HG03378 (cell line): ENCODE results near the gene LARGE1.
"Not testable (repeated sequence)": the region's sequence is repeated elsewhere in the genome, so short reads cannot be mapped to it uniquely, and the experiment has no call there.

ENCODE experiments used
- ATAC-seq: cut with Tn5 transposase; IDR thresholded peaks from one replicate; pipeline ENCODE4 v1.9.1; 2021; ENCODE audit warnings: mild to moderate bottlenecking, moderate library complexity; ENCODE audit not compliant: unreplicated experiment

The LARGE1 gene

DNA sequence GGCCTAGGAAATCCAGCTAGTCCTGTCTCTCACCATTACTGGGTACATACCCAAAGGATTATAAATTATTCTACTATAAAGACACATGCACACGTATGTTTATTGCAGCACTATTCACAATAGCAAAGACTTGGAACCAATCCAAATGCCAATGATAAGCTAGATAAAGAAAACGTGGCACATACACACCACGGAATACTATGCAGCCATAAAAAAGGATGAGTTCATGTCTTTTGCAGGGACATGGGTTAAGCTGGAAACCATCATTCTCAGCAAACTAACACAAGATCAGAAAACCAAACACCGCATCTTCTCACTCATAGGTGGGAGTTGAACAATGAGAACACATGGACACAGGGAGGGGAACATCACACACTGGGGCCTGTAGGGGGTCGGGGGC lies 61.6 kb downstream of the LARGE1 start:
- ATAC-seq, result not testable (repeated sequence)

DNA sequence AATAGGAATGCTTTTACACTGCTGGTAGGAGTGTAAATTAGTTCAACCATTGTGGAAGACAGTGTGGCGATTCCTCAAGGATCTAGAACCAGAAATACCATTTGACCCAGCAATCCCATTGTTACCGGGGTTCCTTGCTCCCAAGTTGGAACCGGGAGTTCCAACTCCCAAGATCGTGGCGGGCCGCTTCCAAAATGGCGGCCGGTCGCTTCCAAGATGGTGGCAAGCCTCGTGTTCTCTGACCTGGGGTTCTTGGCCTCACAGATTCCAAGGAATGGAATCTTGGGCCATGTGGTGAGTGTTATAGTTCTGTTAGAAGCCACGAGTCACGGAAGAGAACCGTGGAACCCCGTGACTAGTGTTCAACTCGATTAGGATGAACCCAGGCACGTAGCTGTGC lies 62.5 kb downstream of the LARGE1 start:
- ATAC-seq, result not testable (repeated sequence)

DNA sequence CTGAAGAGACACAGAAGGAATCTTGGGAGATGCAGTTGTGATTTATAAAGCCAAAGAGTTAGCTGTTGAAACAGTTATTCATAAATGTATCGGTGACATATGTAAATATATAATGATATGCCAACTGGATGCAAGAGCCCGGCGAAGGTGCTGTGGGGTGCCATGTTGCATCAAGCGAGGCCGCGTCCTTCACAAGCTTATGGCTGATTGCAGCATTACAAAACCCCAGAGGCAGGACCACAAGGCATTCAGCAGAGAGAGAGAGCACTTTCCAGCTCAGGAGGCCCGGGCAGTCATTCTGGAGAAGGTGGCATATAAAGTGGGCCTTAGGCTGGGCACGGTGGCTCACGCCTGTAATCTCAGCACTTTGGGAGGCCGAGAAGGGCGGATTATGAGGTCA lies 65.6 kb downstream of the LARGE1 start:
- ATAC-seq, result no peak

DNA sequence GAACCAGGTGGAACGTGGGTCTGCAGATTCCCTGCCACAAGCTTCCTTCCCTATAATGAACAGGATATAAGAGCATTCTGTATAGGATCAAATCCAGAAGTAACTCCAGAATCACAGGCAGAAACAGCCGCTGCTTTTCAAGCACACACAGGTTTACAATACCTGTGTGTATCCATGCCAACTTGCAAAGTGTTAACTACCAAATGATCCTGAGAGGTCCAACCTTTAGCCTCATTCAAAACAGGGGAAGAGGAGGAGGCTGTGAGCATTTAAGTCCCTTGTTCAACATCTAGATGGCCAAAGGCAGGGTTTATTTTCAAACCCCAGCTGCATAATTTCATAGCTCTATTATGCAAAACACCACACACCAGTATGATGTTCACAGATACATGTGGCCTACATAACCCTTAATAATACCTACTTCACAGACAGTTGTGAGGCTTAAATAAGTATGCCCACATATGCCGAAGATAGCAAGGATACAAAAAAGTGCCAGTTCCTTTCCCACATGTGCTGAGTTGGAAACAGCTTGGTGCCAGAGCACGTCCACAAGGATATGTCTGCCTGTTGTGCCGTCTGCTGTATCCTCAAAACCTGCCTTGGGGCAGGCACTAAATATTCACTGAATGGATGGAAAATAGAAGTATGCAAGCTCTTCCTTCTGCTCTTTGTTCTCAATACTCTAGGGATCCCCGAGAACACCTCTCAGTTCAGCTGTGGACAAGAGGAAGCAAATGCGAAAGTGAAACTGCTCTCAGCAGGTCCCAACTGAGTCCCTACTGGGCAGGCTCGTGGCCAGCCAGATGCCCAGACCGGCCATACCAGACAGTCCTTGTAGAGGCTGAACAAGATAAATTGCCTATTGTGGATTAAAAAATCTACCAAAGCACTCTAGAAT lies 66.8 kb downstream of the LARGE1 start:
- peak; percentile 76 for ATAC-seq

DNA sequence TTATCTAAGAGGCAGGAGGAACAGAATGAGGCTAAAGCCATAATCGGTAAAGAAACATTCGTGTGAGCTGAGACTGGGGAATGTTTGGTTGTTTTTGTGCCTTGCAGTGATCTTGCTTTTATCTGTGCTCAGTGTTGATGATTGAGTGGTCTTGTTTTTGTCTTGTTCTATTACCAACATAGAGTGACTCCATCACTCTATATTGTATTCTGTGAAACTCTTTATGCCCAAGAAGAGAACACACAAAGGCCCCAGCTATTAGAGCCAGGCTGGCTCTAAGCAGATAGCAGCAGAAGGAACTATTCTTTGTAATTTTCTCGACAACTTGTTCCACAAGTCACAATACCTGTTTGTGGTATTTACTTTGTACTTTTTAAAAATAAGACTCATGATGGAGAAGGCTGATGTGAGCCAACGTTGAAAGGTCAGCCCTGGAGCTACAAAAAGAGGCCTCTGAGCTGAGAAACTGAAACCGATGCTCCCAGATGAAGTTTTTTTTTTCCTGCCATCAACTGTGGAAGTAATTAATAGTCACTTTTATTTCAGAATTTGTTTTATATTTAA lies 68.4 kb downstream of the LARGE1 start:
- no peak for ATAC-seq

DNA sequence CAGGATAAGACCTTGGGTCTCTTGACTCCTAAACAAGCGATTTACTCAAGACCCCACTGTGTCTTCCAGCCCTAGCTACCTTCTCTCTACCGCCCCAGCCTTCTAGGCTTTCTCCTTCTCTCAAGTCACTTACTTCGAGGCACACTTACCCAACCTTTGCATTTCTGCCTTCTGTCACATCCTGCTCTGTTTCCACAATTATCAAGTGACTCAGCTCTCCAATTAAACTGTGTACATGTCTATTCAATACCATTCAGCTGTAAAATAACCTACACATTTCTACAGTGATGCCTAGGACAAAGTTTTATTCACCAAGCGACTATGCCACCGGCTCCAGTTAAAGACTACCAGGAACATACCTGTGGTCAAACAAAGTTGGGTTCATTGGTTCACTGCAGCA lies 69.0 kb downstream of the LARGE1 start:
- no peak for ATAC-seq

DNA sequence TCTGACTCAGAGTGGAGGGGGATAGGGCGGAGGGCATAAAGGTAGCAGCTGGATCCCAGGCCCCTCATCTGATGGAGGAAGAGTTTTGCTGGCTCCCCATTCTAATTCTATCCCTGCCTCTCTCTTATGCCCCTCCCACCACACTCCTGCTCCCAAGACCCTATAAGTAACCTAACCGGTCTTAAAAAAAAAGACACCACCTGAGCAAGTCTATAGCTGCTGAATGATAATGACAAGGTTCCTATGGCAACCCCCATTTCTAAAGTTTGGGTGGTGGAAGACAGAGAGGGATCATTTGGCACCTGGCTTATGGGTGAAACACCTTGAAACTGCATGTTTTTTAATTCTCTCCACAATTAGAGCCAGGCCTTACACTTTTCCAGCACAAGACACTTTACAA lies 69.6 kb downstream of the LARGE1 start:
- ATAC-seq, result no peak

DNA sequence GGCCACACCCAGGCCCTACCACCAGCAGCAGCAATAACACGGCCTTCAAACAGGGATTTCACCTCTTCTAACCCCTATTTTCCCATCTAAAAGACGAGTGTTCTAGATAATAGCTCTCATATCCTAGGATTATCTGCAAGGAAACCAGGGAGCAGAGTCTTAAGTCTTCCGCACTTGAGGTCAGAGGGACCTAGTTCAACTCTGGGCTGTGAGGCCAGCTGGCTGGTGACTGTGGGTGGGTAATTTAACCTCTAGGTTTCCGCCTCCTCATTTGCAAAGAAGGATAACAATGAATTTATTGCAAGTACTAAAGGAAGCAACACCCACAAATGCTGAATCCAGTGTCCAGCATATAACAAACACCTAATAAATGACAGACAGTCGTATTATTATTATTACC lies 70.1 kb downstream of the LARGE1 start:
- ATAC-seq, result no peak

DNA sequence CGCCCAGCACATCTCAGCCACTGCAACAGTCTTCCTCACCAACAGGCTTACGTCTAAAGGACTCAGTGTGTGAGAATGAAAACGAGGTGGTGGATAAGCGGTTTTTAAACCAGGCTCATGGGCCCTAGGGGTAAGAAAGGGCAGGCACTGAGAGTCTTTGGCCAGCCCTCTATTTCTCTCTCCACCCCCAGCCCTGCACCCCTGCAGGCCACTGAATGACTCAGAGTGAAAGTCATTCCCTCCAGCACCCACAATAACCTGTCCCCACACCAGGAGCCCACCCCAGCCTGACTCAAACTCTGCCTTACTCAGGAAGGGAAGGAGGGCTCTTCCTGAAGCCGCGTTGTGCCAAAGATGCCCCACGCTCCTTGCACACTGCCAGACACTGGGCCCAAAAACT lies 72.0 kb downstream of the LARGE1 start:
- ATAC-seq, result no peak

DNA sequence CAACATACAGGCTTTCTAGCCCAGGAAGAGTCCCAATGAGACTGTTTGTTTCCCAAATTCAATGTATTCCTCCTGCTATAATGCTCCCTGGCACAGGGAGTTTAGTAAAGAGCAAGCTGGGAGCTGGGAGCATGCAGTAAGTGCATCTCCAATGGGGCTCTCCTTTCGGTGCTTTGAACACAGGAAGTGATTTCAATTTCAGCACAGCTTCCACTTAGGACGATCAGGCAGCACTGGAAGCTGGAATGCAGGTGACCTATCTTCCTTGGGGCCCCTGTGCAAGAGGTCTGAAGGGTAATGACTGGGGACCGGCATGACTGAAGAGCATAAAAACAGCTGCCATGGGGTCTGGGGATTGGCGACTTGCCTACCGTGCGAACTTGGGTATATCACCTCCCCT lies 76.0 kb downstream of the LARGE1 start:
- no peak for ATAC-seq

DNA sequence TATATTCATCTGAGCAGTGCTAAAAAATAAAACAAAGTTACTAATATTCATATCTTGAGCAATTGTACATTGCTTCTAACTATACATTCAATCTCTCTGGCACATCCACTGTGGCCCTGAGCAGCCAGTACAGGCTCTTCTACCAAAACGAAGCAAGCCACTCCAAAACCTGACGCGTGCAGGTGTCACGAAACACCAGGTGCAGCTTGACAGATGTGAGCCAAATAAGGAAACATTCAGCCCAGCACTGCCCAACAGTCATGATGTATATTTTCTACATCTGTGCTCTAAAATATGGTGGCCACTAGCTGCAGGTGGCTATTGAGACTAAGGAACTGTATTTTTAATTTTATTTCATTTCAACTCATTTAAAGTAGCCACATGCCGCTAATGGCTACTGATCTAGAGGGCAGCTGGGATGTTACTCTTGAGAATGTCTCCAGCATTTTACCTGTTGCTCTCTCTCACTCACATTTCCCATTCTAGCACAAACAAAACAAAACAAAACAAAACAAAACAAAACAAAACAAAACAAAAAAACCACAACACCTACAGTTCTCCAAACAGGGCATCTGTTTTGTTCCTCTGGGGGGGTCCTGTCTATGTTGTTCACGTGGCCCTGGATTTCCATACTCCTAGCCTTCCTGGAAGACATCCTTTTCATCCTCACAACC lies 77.7 kb downstream of the LARGE1 start:
- no peak for ATAC-seq

DNA sequence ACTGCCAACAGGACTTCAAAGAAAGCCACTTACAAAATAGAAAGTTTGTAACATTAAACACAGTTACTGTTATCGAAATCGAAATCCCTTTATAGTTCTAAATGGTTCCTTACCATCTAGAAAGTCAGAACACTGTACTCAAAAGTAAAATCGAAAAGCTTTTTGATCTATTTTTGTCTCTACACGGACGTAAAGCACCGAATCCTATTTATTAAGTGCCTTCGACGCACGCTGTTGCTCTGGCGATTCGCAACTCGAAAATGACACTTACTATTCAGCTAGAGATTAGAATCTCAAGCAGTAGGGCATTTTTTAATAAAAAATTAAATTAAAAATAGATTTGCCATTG lies 78.3 kb downstream of the LARGE1 start:
- peak; percentile 52 for ATAC-seq

DNA sequence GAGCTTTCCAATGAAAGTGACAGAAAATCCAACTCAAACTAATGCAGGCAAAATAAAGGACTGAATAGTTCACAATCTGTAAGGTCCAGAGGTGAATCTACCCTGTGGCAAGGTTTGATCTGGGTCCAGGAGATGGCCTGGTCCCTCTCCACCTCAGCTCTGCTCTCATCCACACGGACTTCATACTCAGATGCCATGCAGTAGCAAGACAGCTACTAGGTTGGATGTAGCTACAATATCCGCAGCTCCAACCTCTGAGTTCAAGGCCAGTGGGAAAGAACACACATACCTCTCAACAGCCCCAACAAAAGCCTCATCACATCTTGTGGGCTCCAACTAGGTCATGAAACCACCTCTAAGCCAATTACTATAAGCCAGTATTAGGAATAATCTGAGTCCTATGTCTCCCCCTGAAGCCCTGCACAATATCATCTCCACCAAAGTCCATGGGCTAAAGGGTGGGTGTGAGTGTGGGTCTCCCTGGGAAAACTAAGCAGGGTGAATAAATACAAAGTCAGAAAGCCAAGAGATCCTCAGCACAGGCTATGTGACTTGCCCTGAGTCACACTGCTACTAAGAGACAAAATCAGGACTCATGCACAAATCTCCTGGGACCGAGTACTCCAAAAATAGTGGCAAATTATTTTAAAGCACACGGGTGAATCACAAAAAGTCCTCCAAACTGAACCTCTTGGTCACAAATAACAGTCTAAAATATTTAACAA lies 78.8 kb downstream of the LARGE1 start:
- peak; percentile 48 for ATAC-seq

DNA sequence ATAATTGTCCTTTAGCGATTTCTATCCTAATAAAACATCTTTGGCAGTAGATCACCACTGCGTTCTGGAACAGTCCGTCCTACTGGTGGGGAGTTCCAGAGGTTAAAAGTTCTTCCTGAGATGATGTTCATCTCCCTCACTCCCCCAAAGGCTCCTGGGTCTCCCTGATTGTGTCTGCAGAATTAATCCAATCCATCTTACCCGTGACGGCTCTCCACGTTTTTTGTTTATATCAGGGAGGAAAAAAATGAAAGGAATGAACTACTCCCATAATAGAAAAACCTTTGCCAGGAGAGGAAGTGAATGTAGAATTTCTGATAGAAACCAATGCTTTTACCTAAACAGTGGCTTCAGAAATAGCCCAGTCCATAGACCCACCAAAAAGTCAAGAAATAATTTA lies 81.6 kb downstream of the LARGE1 start:
- no peak for ATAC-seq

DNA sequence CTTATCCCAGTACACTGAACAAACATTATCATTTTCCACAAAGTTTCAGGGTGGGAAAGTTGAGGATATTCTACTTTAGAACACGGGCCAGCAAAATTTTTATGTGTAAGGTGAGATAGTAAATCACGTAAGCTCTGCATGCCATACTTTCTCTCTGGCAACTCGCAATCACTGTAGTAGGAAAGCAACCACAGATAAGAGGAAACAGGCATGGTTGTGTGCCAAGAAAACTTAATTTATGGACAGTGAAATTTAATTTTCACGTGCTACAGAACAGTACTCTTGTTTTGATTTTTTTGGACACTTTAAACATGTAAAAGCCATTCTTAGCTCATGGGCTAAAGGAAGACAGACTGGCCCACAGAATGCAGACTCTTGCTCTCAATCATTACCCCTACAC lies 82.5 kb downstream of the LARGE1 start:
- no peak for ATAC-seq

DNA sequence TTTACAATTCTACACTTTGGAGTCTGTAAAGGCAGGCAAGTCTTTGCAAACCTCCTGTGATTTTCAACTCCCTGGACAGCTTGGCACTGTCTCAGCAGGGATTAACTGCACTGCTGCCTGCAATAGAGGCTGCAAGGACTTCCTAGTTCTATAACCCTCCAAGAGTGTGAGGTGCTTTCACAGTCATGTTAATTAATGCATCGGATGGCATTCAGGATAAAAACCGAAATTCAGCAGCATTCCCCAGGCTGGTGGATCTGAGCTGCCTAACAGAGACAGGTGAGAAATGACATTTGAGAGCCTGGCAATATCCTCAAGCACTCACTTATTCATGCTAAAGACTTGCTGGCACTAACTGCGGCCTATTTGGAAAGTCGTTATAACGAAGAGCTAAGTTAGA lies 85.0 kb downstream of the LARGE1 start:
- no peak for ATAC-seq

DNA sequence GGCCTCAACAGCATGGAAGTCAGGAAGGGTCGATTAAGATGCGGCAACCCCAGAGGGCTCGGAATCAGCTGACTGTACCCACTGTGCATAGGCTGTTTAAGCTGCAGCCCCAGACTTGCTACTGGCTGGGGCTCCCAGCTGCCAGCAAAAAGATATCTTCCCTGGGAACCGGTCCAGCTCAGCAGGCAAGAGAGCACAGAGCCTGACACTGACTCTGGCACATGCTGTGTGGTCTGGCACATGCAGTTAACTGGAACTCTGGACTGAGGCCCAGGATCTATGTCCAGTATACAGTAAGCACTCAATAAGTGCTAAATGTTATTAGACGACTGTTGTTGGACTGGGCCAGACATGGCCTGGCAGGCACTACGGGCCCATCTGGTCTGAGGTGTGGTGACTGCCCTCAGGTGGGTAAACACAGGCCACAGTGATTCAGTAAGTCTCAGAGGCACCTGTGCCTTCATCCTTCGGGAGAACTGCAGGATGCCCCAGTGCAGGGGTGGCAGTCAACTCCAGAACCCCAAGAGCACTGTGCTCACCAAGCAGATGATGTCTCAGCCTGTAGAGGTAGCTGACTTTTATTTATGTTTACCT lies 87.6 kb downstream of the LARGE1 start:
- no peak for ATAC-seq

DNA sequence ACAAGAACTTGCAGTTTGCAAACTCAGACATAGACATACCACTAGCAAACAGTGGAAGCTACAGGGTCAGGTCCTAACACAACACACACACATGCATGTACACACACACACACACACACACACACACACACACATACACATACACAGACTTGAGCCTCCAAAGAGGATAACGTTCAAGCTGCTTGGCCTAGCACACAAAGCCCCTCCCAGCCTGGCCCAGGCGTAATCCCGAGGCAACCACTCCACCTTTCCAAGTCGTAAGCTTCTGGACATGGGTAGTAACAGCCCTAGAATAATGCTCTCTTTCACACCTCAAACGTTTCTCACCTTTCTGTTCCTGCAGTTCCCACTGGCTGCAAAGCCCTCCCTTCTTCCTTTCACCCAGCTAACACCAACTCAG lies 88.6 kb downstream of the LARGE1 start:
- no peak for ATAC-seq

DNA sequence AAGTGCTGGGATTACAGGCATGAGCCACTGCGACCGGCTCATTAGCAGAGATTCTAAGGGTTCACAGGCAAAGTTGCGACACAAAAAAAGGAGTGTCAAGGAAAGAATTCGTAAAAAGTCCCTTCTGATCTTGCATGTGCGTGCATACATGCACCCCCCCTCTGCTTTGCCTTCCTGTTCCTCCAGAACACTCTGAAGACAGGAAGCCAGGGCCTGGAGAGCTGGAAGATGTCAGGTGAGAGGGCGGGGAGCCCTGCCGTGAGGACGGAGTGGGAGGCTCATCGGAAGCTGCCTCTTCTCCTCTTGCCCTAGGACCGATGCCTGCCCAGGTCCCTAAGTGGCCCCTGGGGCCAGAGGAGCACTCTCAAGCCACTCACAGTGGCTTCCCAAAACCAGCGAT lies 89.1 kb downstream of the LARGE1 start:
- no peak for ATAC-seq

DNA sequence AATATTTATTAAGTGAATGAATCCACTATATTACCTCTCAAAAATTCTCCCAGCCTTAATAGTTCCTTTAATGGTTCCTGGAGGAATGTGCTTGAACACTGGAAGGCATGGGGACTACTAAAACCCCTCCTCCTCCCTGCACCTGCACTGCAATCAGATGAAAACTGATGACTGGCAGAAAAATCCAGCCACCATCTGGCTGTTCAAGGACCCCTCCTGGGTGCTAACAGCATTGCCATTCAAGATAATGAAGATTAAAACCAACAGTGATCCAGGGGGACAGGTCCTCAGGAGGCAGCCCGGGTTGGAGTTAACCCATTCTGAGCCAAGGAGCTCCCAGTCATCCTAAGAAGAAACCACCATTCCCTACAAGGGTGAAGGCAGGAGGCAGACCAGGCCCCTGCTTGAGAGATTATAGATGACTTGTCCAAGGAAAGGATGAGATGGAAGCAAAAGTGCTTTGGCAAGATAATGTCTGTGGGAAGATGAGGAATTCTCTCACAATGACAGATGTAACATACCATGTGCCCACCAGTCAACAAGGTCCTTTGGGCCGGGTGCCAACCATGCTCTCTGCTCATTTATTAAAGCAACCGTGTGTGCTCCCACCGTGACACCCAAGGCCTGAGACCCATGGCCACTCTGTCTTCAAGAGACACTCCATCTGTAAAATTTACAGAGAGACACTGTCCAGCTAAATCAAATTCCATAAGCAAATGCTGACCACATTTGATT lies 90.6 kb downstream of the LARGE1 start:
- no peak for ATAC-seq
